H1 (cell line): ENCODE data around the gene PGRMC1. TPM values are rescaled to one million over a fixed set of nuclear protein-coding genes. Genes with fewer than 3 reads are reported as not detected.

Source experiments
- BRCA1 ChIP-seq: IDR thresholded peaks from 2 replicates; pipeline ENCODE4 v1.6.1; 2012; ENCODE audit warnings: low read depth, low read length, improper control_type of control experiment
- polyA plus RNA-seq, 7 experiments: library from polyadenylated mRNA; depleted of rRNA in 3 of 7; stranded (reverse) in 5 of 7; unstranded in 2 of 7; fragments of >200 nt in 5 of 7; fragments of 200-250 nt in 2 of 7; gene quantifications; 1 replicate in 5 of 7; 2 replicates in 1 of 7; 4 replicates in 1 of 7; pipeline versions ENCODE4 v1.2.1 to v1.2.3, GENCODE V29; 2011 to 2013; ENCODE audit warnings: missing spikeins in 2 of 7, mixed read lengths in 2 of 7
- total RNA-seq: library from RNA; stranded (reverse); fragmentation: NEBNext Ultra II Directional; extraction: Animal tissue kit (Norgen Biotek cat#: 25700); gene quantifications from 2 replicates; pipeline ENCODE4 v1.2.1, GENCODE V29; 2021
- TF ChIP-seq, protein P1 (sequence below): IDR thresholded peaks from 2 replicates; pipeline ENCODE4 v1.6.1; 2011; ENCODE audit warnings: low read depth, mild to moderate bottlenecking, low read length; ENCODE audit not compliant: insufficient read depth
- TF ChIP-seq, protein P2 (sequence below): fragments of 300-600 bp; sonication (generic); IDR thresholded peaks from 2 replicates; pipeline ENCODE4 v1.7.1; 2012; ENCODE audit warnings: low read length, moderate library complexity, mild to moderate bottlenecking, inconsistent platforms; ENCODE audit not compliant: insufficient replicate concordance

Gene PGRMC1
- total and polyA plus RNA-seq, 2 of the 8 experiments (the other 6 are each of a cell fraction or from before 2014, with no cell fraction given): 127 to 248 TPM

DNA sequence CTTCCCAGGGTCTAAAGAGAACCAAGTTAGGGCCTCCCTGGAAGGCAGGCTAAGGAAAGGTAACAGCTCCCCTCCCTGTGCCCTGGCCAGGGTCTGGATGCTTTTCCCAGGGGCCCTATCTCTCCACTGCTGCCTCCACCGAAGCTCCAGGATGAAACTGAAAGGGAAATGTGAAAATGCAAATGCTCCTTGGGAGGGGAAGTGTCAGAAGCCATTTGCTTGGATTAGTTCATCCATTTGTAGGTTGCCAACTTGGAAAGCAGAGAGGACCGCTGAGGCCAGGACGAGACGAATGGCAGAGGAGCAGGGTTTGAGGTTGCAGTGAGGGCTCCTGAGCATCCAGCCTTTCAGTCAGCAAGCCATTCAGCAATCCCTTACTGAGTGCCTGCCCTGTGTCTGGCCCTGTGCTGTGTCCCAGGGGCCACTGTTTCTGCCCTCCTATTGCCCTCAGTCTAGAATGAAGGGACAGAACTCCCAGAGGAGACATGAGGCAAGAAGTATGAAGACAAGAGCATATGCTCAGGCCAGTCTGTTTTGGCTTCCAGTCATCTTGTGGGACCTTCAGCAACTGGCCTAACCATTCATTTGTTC is 45.9 kb upstream of the PGRMC1 start (continued):
- TF ChIP-seq, protein P1, sequence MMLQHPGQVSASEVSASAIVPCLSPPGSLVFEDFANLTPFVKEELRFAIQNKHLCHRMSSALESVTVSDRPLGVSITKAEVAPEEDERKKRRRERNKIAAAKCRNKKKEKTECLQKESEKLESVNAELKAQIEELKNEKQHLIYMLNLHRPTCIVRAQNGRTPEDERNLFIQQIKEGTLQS: no peak
- TF ChIP-seq, protein P2, sequence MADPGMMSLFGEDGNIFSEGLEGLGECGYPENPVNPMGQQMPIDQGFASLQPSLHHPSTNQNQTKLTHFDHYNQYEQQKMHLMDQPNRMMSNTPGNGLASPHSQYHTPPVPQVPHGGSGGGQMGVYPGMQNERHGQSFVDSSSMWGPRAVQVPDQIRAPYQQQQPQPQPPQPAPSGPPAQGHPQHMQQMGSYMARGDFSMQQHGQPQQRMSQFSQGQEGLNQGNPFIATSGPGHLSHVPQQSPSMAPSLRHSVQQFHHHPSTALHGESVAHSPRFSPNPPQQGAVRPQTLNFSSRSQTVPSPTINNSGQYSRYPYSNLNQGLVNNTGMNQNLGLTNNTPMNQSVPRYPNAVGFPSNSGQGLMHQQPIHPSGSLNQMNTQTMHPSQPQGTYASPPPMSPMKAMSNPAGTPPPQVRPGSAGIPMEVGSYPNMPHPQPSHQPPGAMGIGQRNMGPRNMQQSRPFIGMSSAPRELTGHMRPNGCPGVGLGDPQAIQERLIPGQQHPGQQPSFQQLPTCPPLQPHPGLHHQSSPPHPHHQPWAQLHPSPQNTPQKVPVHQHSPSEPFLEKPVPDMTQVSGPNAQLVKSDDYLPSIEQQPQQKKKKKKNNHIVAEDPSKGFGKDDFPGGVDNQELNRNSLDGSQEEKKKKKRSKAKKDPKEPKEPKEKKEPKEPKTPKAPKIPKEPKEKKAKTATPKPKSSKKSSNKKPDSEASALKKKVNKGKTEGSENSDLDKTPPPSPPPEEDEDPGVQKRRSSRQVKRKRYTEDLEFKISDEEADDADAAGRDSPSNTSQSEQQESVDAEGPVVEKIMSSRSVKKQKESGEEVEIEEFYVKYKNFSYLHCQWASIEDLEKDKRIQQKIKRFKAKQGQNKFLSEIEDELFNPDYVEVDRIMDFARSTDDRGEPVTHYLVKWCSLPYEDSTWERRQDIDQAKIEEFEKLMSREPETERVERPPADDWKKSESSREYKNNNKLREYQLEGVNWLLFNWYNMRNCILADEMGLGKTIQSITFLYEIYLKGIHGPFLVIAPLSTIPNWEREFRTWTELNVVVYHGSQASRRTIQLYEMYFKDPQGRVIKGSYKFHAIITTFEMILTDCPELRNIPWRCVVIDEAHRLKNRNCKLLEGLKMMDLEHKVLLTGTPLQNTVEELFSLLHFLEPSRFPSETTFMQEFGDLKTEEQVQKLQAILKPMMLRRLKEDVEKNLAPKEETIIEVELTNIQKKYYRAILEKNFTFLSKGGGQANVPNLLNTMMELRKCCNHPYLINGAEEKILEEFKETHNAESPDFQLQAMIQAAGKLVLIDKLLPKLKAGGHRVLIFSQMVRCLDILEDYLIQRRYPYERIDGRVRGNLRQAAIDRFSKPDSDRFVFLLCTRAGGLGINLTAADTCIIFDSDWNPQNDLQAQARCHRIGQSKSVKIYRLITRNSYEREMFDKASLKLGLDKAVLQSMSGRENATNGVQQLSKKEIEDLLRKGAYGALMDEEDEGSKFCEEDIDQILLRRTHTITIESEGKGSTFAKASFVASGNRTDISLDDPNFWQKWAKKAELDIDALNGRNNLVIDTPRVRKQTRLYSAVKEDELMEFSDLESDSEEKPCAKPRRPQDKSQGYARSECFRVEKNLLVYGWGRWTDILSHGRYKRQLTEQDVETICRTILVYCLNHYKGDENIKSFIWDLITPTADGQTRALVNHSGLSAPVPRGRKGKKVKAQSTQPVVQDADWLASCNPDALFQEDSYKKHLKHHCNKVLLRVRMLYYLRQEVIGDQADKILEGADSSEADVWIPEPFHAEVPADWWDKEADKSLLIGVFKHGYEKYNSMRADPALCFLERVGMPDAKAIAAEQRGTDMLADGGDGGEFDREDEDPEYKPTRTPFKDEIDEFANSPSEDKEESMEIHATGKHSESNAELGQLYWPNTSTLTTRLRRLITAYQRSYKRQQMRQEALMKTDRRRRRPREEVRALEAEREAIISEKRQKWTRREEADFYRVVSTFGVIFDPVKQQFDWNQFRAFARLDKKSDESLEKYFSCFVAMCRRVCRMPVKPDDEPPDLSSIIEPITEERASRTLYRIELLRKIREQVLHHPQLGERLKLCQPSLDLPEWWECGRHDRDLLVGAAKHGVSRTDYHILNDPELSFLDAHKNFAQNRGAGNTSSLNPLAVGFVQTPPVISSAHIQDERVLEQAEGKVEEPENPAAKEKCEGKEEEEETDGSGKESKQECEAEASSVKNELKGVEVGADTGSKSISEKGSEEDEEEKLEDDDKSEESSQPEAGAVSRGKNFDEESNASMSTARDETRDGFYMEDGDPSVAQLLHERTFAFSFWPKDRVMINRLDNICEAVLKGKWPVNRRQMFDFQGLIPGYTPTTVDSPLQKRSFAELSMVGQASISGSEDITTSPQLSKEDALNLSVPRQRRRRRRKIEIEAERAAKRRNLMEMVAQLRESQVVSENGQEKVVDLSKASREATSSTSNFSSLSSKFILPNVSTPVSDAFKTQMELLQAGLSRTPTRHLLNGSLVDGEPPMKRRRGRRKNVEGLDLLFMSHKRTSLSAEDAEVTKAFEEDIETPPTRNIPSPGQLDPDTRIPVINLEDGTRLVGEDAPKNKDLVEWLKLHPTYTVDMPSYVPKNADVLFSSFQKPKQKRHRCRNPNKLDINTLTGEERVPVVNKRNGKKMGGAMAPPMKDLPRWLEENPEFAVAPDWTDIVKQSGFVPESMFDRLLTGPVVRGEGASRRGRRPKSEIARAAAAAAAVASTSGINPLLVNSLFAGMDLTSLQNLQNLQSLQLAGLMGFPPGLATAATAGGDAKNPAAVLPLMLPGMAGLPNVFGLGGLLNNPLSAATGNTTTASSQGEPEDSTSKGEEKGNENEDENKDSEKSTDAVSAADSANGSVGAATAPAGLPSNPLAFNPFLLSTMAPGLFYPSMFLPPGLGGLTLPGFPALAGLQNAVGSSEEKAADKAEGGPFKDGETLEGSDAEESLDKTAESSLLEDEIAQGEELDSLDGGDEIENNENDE: no peak
- TF ChIP-seq BRCA1: no peak
- TF ChIP-seq, all 59 proteins: peak for 0
